HEK293 (cell line): ENCODE results near the gene MEFV.

ENCODE experiments used
- BCL11B ChIP-seq: fragments of 450-650 bp; formaldehyde crosslinking; IDR thresholded peaks from 2 replicates; pipeline ENCODE4 v1.5.1; 2016; ENCODE audit warnings: low read depth, missing biosample characterization, missing genetic modification characterization
- EGR2 ChIP-seq: fragments of 450-650 bp; formaldehyde crosslinking; IDR thresholded peaks from 2 replicates; pipeline ENCODE4 v1.5.1; 2016; ENCODE audit warnings: low read depth, missing biosample characterization, missing genetic modification characterization
- HOXC10 ChIP-seq: sonication (generic); formaldehyde crosslinking; IDR thresholded peaks from 2 replicates; pipeline ENCODE4 v1.8.1; 2023; ENCODE audit warnings: mild to moderate bottlenecking, missing genetic modification reagents
- KLF1 ChIP-seq: fragments of 450-650 bp; formaldehyde crosslinking; IDR thresholded peaks from 2 replicates; pipeline ENCODE4 v1.5.1; 2016; ENCODE audit warnings: missing biosample characterization, missing genetic modification characterization
- KLF10 ChIP-seq: fragments of 450-650 bp; IDR thresholded peaks from 2 replicates; pipeline ENCODE4 v1.5.1; 2018; ENCODE audit warnings: missing biosample characterization, mild to moderate bottlenecking, missing genetic modification characterization
- MEIS1 ChIP-seq: sonication (generic); formaldehyde crosslinking; IDR thresholded peaks from 2 replicates; pipeline ENCODE4 v1.8.1; 2022; ENCODE audit warnings: missing genetic modification reagents, mild to moderate bottlenecking, borderline replicate concordance
- PBX3 ChIP-seq: sonication (generic); formaldehyde crosslinking; IDR thresholded peaks from 2 replicates; pipeline ENCODE4 v1.8.1; 2022; ENCODE audit warnings: mild to moderate bottlenecking, moderate library complexity, missing genetic modification reagents
- SCRT2 ChIP-seq: fragments of 450-650 bp; formaldehyde crosslinking; IDR thresholded peaks from 2 replicates; pipeline ENCODE4 v1.5.1; 2016; ENCODE audit warnings: missing biosample characterization, missing genetic modification characterization
- SP2 ChIP-seq: fragments of 450-650 bp; formaldehyde crosslinking; IDR thresholded peaks from 2 replicates; pipeline ENCODE4 v1.5.1; 2016; ENCODE audit warnings: missing biosample characterization, missing genetic modification characterization
- YY1 ChIP-seq: fragments of 450-650 bp; formaldehyde crosslinking; IDR thresholded peaks from 2 replicates; pipeline ENCODE4 v1.5.1; 2018; ENCODE audit warnings: missing biosample characterization, missing genetic modification characterization
- ZBTB26 ChIP-seq: fragments of 450-650 bp; formaldehyde crosslinking; optimal IDR thresholded peaks from 2 replicates; pipeline ENCODE3; 2016; ENCODE audit warnings: missing biosample characterization, mild to moderate bottlenecking, missing genetic modification characterization
- ZBTB6 ChIP-seq: fragments of 450-650 bp; formaldehyde crosslinking; IDR thresholded peaks from 2 replicates; pipeline ENCODE4 v1.5.1; 2017; ENCODE audit warnings: missing biosample characterization, missing genetic modification characterization
- ZIC2 ChIP-seq: fragments of 450-650 bp; formaldehyde crosslinking; IDR thresholded peaks from 2 replicates; pipeline ENCODE4 v1.5.1; 2016; ENCODE audit warnings: missing biosample characterization, missing genetic modification characterization
- ZNF10 ChIP-seq: fragments of 450-650 bp; formaldehyde crosslinking; IDR thresholded peaks from 2 replicates; pipeline ENCODE4 v1.5.1; 2017; ENCODE audit warnings: missing biosample characterization, missing genetic modification characterization
- ZNF121 ChIP-seq: fragments of 450-650 bp; formaldehyde crosslinking; IDR thresholded peaks from 2 replicates; pipeline ENCODE4 v1.5.1; 2016; ENCODE audit warnings: missing biosample characterization, missing genetic modification characterization
- ZNF132 ChIP-seq: fragments of 450-650 bp; formaldehyde crosslinking; IDR thresholded peaks from 2 replicates; pipeline ENCODE4 v1.5.1; 2017; ENCODE audit warnings: missing biosample characterization, missing genetic modification characterization, borderline replicate concordance
- ZNF133 ChIP-seq: fragments of 450-650 bp; formaldehyde crosslinking; IDR thresholded peaks from 2 replicates; pipeline ENCODE4 v1.5.1; 2016; ENCODE audit warnings: missing biosample characterization, missing genetic modification characterization
- ZNF157 ChIP-seq: fragments of 450-650 bp; formaldehyde crosslinking; IDR thresholded peaks from 2 replicates; pipeline ENCODE4 v1.5.1; 2016; ENCODE audit warnings: missing biosample characterization, missing genetic modification characterization
- ZNF184 ChIP-seq: fragments of 450-650 bp; IDR thresholded peaks from 2 replicates; pipeline ENCODE4 v1.5.1; 2018; ENCODE audit warnings: missing biosample characterization, mild to moderate bottlenecking, missing genetic modification characterization
- ZNF19 ChIP-seq: fragments of 450-650 bp; formaldehyde crosslinking; IDR thresholded peaks from 2 replicates; pipeline ENCODE4; 2016; ENCODE audit warnings: missing biosample characterization, missing genetic modification characterization, low read depth
- ZNF2 ChIP-seq: fragments of 450-650 bp; formaldehyde crosslinking; IDR thresholded peaks from 2 replicates; pipeline ENCODE4 v1.5.1; 2016; ENCODE audit warnings: missing biosample characterization, missing genetic modification characterization
- ZNF221 ChIP-seq: fragments of 450-650 bp; formaldehyde crosslinking; IDR thresholded peaks from 2 replicates; pipeline ENCODE4 v1.5.1; 2017; ENCODE audit warnings: missing biosample characterization, missing genetic modification characterization, borderline replicate concordance
- ZNF248 ChIP-seq: fragments of 450-650 bp; formaldehyde crosslinking; IDR thresholded peaks from 2 replicates; pipeline ENCODE4 v1.5.1; 2017; ENCODE audit warnings: missing biosample characterization, missing genetic modification characterization
- ZNF423 ChIP-seq: fragments of 450-650 bp; formaldehyde crosslinking; IDR thresholded peaks from 2 replicates; pipeline ENCODE4 v1.5.1; 2016; ENCODE audit warnings: missing biosample characterization, missing genetic modification characterization
- ZNF48 ChIP-seq: fragments of 450-650 bp; formaldehyde crosslinking; IDR thresholded peaks from 2 replicates; pipeline ENCODE4 v1.5.1; 2016; ENCODE audit warnings: missing biosample characterization, missing genetic modification characterization
- ZNF510 ChIP-seq: fragments of 450-650 bp; formaldehyde crosslinking; IDR thresholded peaks from 2 replicates; pipeline ENCODE4 v1.5.1; 2018; ENCODE audit warnings: mild to moderate bottlenecking, missing genetic modification characterization, missing biosample characterization; ENCODE audit not compliant: insufficient replicate concordance
- ZNF521 ChIP-seq: fragments of 450-650 bp; formaldehyde crosslinking; IDR thresholded peaks from 2 replicates; pipeline ENCODE4 v1.5.1; 2017; ENCODE audit warnings: missing biosample characterization, mild to moderate bottlenecking, missing genetic modification characterization
- ZNF692 ChIP-seq: fragments of 450-650 bp; formaldehyde crosslinking; IDR thresholded peaks from 2 replicates; pipeline ENCODE4 v1.5.1; 2016; ENCODE audit warnings: missing biosample characterization, missing genetic modification characterization
- ZNF837 ChIP-seq: fragments of 450-650 bp; formaldehyde crosslinking; IDR thresholded peaks from 2 replicates; pipeline ENCODE4 v1.5.1; 2016; ENCODE audit warnings: missing biosample characterization, missing genetic modification characterization
- TF ChIP-seq, protein P1 (sequence below): fragments of 450-650 bp; formaldehyde crosslinking; IDR thresholded peaks from 2 replicates; pipeline ENCODE4 v1.5.1; 2016; ENCODE audit warnings: missing biosample characterization, missing genetic modification characterization
- TF ChIP-seq, protein P2 (sequence below): fragments of 450-650 bp; formaldehyde crosslinking; IDR thresholded peaks from 2 replicates; pipeline ENCODE4 v1.5.1; 2016; ENCODE audit warnings: missing biosample characterization, missing genetic modification characterization
- TF ChIP-seq, protein P3 (sequence below): fragments of 450-650 bp; formaldehyde crosslinking; IDR thresholded peaks from 2 replicates; pipeline ENCODE4 v1.5.1; 2016; ENCODE audit warnings: missing biosample characterization, missing genetic modification characterization, borderline replicate concordance

MEFV gene

GRCh38 chr16:3282103-3282729 is 25.8 kb upstream of the MEFV start (continued):
- TF ChIP-seq ZNF121 (tag by site-specific recombination) (no peak), ZNF133 (tag by site-specific recombination) (no peak), EGR2 (tag by site-specific recombination) (peak; percentile 26; the same call in 1 of the 2 replicates), ZNF423 (no peak), ZNF19 (tag by site-specific recombination) (no peak), YY1 (tag by site-specific recombination) (no peak), ZNF521 (tag by site-specific recombination) (no peak), KLF1 (no peak), ZNF132 (tag by site-specific recombination) (no peak), ZIC2 (tag by site-specific recombination) (peak; percentile 76; the same call in 1 of the 2 replicates), SCRT2 (tag by site-specific recombination) (peak; percentile 96), ZNF221 (tag by site-specific recombination) (no peak), BCL11B (tag by site-specific recombination) (no peak), ZNF248 (tag by site-specific recombination) (no peak), ZNF837 (tag by site-specific recombination) (no peak), ZBTB26 (tag by site-specific recombination) (no peak), ZNF510 (tag by site-specific recombination) (no peak), MEIS1 (CRISPR knock-in tag) (no peak), ZNF10 (tag by site-specific recombination) (no peak), SP2 (tag by site-specific recombination) (peak; percentile 84), ZBTB6 (tag by site-specific recombination) (no peak), ZNF157 (tag by site-specific recombination) (no peak), ZNF48 (no peak), ZNF2 (peak; percentile 65; the same call in 1 of the 2 replicates), HOXC10 (no peak), PBX3 (CRISPR knock-in tag) (no peak), ZNF184 (tag by site-specific recombination) (no peak), ZNF692 (tag by site-specific recombination) (no peak), KLF10 (tag by site-specific recombination) (no peak)
- TF ChIP-seq, protein P1, sequence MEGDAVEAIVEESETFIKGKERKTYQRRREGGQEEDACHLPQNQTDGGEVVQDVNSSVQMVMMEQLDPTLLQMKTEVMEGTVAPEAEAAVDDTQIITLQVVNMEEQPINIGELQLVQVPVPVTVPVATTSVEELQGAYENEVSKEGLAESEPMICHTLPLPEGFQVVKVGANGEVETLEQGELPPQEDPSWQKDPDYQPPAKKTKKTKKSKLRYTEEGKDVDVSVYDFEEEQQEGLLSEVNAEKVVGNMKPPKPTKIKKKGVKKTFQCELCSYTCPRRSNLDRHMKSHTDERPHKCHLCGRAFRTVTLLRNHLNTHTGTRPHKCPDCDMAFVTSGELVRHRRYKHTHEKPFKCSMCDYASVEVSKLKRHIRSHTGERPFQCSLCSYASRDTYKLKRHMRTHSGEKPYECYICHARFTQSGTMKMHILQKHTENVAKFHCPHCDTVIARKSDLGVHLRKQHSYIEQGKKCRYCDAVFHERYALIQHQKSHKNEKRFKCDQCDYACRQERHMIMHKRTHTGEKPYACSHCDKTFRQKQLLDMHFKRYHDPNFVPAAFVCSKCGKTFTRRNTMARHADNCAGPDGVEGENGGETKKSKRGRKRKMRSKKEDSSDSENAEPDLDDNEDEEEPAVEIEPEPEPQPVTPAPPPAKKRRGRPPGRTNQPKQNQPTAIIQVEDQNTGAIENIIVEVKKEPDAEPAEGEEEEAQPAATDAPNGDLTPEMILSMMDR (tag by site-specific recombination): no peak
- TF ChIP-seq, protein P2, sequence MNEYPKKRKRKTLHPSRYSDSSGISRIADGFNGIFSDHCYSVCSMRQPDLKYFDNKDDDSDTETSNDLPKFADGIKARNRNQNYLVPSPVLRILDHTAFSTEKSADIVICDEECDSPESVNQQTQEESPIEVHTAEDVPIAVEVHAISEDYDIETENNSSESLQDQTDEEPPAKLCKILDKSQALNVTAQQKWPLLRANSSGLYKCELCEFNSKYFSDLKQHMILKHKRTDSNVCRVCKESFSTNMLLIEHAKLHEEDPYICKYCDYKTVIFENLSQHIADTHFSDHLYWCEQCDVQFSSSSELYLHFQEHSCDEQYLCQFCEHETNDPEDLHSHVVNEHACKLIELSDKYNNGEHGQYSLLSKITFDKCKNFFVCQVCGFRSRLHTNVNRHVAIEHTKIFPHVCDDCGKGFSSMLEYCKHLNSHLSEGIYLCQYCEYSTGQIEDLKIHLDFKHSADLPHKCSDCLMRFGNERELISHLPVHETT (tag by site-specific recombination): no peak
- TF ChIP-seq, protein P3, sequence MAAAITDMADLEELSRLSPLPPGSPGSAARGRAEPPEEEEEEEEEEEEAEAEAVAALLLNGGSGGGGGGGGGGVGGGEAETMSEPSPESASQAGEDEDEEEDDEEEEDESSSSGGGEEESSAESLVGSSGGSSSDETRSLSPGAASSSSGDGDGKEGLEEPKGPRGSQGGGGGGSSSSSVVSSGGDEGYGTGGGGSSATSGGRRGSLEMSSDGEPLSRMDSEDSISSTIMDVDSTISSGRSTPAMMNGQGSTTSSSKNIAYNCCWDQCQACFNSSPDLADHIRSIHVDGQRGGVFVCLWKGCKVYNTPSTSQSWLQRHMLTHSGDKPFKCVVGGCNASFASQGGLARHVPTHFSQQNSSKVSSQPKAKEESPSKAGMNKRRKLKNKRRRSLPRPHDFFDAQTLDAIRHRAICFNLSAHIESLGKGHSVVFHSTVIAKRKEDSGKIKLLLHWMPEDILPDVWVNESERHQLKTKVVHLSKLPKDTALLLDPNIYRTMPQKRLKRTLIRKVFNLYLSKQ: no peak
